Inferior parietal cortex (tissue), 1 donor: ENCODE data around the gene ARID1B.
"Not testable (repeated sequence)": the region's sequence is repeated elsewhere in the genome, so short reads cannot be mapped to it uniquely, and the experiment has no call there.

ENCODE experiments used
- DNase-seq: peaks from one replicate; pipeline ENCODE4 v3.0.0-alpha.2; 2016; ENCODE audit errors: extremely low spot score

Gene ARID1B

DNA sequence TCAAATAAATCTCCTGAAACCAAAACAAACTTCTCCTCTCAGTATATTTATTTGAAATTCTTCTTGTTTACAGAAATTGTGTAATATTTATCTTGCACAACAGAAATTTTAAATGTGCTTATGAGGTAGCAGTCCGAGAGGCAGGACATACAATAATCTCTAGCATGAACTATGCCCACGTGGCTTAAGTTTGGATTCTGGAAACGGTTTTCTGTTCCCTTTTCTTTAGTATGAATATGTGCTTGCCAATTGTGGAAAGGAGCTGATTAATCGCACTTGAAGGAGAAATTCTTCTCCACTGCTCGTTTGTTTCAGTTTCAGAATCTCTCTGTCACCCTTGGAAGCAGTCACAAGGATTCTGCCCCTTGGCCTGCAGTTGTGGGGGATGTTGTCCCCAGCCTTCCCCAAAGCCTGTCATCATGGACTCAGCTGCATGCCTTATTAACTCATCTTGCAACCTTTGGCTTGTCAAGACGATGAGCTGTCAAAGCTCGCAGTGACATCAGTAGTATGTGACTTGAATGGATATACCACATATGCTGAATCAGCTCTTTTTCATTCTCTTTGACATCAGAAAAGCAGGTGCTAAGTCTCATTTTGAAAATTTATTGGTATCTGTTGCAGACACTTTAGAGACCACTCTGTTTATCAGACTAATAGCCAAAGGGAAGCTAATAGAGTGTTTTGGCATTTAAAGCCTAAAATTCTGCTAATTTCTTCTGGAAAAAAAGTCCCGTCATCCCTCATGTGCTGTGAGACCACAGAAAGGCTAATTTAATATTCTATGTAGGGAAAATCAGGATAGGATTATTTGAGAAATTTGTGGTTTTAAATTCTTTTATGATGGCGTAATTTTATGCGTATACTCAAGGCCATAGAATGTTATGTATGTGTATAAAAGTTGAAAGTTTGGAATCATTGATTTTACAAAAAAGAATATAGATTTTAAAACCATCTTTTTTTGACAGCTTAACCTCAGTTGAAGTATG lies 186.8 kb downstream of the ARID1B start:
- DNase-seq: no peak

DNA sequence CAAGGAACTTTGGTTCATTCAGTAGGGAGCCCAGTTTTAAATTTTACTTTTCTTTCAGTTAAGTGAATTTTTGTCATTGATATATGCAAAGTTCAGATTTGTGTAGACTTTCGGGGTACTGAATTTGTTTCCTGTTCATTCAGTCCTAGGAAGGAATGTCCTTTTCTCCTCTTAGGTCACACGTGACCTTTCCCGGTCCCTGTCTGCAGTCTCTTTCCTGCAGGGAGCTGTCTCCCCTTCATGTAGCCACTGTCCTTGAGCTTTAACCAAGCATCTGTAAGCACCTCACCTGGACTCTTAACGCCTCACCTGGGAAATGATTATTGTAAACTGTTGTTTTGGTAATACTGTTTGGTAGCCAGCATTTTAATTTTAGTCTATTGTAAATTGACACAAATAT lies 190.7 kb downstream of the ARID1B start:
- no peak for DNase-seq

- DNase-seq: no peak
Observed at GRCh38 chr6:156969233-156969632, 192.1 kb downstream of the ARID1B start.

DNA sequence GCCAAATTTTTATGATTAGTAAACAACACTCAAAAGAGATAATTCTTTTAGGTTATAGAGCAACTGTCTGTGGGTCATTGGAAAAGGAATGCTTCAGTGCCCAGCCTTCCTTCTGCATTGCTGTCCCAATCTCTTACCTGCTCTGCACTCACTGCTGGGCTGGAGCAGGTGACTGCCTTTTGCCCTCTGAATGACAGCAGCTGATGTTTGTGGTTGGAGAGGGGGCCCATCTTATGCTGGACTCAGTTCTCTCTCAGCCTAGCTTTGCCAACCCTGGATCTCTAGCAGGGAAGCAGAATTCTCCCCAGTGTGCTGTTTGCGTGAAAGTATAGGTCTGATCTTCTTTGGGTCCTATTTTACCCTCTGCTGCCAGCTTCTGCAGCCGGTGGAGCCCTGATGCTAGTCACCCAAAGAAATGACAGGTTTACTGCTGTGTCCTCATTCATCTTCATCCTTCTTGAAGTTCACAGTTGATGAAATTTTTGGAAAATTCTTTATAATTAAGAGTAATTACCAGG lies 193.5 kb downstream of the ARID1B start:
- DNase-seq: no peak

- no peak for DNase-seq
Observed at GRCh38 chr6:156971153-156971885, 194.1 kb downstream of the ARID1B start.

GRCh38 chr6:156972145-156972544 lies 195.0 kb downstream of the ARID1B start:
- DNase-seq: no peak

- DNase-seq: no peak
Observed at GRCh38 chr6:156974830-156975261, 197.7 kb downstream of the ARID1B start.

DNA sequence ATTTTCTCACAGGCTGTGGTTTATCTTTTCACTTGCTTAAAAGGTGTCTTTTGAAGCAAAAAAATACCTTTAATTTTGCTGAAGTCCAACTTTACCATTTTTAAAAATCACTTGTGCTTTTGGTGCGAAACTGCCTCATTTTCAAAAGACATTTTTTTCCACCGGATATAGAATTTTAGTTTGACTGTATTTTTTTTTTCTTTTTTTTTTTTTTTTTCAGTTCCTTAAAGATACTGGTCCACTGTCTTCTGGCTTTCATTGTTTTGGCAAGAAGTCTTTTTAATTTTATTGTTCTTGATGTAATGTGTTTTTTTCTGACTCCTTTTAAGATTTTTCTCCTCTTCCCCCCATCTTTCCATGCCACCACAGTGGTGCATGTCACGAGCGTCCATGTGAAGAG lies 198.2 kb downstream of the ARID1B start:
- DNase-seq: no peak

GRCh38 chr6:156976216-156977127 lies 199.3 kb downstream of the ARID1B start:
- DNase-seq: no peak

- no peak for DNase-seq
Observed at GRCh38 chr6:156977527-156978291, 200.5 kb downstream of the ARID1B start.

- DNase-seq: no peak
Observed at GRCh38 chr6:156978948-156979347, 201.8 kb downstream of the ARID1B start.

DNA sequence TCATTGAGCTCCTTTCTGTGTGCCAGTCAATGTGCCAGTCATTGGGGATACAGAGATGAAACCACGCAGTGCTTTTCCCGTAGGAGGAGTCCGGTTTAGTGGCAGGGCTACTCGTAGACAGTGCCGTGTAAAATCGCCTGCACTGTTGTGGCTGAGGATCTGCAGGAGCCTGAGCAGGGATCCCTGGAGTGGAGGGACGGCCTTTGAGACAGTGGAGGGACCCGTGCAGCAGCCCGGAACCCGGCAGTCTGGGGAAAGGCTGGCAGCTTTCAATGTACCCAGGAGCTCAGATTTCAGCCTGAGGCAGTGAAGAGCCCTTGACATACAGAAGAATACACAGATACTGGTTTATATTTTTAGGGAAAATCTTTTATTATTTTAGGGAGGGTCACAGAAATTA lies 203.3 kb downstream of the ARID1B start:
- DNase-seq: no peak

- no peak for DNase-seq
Observed at GRCh38 chr6:156980948-156981347, 203.8 kb downstream of the ARID1B start.

- no peak for DNase-seq
Observed at GRCh38 chr6:156982168-156982567, 205.0 kb downstream of the ARID1B start.

- DNase-seq: not testable (repeated sequence)
Observed at GRCh38 chr6:156982864-156983263, 205.7 kb downstream of the ARID1B start.

- no peak for DNase-seq
Observed at GRCh38 chr6:156984178-156984738, 207.1 kb downstream of the ARID1B start.

GRCh38 chr6:156985309-156985708 lies 208.1 kb downstream of the ARID1B start:
- DNase-seq: no peak

DNA sequence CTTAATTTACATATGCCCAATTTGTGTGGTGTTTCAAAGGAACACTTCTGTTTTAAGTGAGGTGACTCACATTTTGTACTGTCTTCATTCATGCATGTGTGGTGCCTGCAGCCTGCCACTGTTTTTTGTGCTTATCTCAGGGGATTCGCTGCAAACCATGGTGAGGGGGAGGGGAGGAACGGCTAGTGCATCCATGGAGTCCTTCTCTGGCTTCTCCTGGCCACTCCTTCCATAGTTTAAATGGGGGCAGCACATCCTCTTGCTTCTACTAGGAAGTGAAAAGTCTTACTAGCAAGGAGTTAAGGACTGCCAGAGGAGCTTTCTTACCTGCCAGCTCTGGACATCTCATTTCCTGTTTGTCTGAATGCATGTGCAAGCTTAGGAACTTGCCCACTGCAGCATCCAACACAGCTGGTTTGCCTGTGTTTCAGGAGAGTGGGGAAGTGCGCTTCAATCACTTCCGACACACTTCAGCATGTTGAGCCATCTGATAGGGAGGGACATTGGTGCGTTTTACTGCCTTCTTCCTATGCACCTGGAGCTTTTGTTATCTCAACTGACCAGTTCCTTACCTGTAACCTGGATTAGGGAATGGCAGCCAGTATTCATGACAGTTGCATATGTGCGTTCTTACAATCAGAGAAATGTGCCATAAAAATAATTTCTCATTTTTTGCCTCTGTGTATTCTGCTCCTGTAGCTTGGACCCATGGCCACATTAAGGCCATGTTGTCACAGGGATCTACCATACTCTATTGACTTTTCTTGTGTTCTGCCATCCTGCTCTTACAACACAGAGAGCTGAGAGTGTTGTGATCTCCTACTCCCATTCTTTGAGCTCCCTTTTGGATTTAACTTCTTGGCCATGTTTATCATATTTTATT lies 211.3 kb downstream of the ARID1B start:
- DNase-seq: no peak

GRCh38 chr6:156989159-156989806 lies 212.1 kb downstream of the ARID1B start:
- DNase-seq: no peak
